HS-27A (cell line): ENCODE measurements around the gene CDK14.
"Not testable (repeated sequence)": the region's sequence is repeated elsewhere in the genome, so short reads cannot be mapped to it uniquely, and the experiment has no call there.

Experiments used
- DNase-seq: peaks from one replicate; pipeline ENCODE4 v3.0.0-alpha.2; 2012; ENCODE audit warnings: low read depth, missing footprints

Gene CDK14

GRCh38 chr7:90897961-90898469, 301.9 kb downstream of the CDK14 start:
- DNase-seq, result no peak

GRCh38 chr7:90900628-90901356, 304.7 kb downstream of the CDK14 start:
- DNase-seq, result no peak

- no peak for DNase-seq
Measured at GRCh38 chr7:90903841-90904240, 307.7 kb downstream of the CDK14 start.

GRCh38 chr7:90910136-90910535, 314.0 kb downstream of the CDK14 start:
- no peak for DNase-seq

- no peak for DNase-seq
Measured at GRCh38 chr7:90916319-90916718, 320.2 kb downstream of the CDK14 start.

GRCh38 chr7:90917539-90917938, 321.4 kb downstream of the CDK14 start:
- no peak for DNase-seq

GRCh38 chr7:90918303-90918702, 322.2 kb downstream of the CDK14 start:
- DNase-seq, result no peak

GRCh38 chr7:90919816-90920215, 323.7 kb downstream of the CDK14 start:
- DNase-seq, result no peak

- DNase-seq, result no peak
Measured at GRCh38 chr7:90920336-90920735, 324.2 kb downstream of the CDK14 start.

- no peak for DNase-seq
Measured at GRCh38 chr7:90923541-90923997, 327.4 kb downstream of the CDK14 start.

GRCh38 chr7:90928700-90929424, 332.7 kb downstream of the CDK14 start:
- not testable (repeated sequence) for DNase-seq

- DNase-seq, result no peak
Measured at GRCh38 chr7:90931986-90932916, 336.1 kb downstream of the CDK14 start.

- no peak for DNase-seq
Measured at GRCh38 chr7:90933041-90933440, 336.9 kb downstream of the CDK14 start.

GRCh38 chr7:90933984-90934383, 337.9 kb downstream of the CDK14 start:
- no peak for DNase-seq

- DNase-seq, result no peak
Measured at GRCh38 chr7:90938371-90938770, 342.2 kb downstream of the CDK14 start.

- no peak for DNase-seq
Measured at GRCh38 chr7:90939666-90940065, 343.5 kb downstream of the CDK14 start.

- no peak for DNase-seq
Measured at GRCh38 chr7:90944021-90944420, 347.9 kb downstream of the CDK14 start.

- no peak for DNase-seq
Measured at GRCh38 chr7:90945104-90945787, 349.1 kb downstream of the CDK14 start.

- no peak for DNase-seq
Measured at GRCh38 chr7:90946730-90947501, 350.8 kb downstream of the CDK14 start.

- no peak for DNase-seq
Measured at GRCh38 chr7:90948085-90948484, 352.0 kb downstream of the CDK14 start.

GRCh38 chr7:90951229-90951628, 355.1 kb downstream of the CDK14 start:
- no peak for DNase-seq
